HCT116 (cell line): ENCODE data around the gene TBC1D14. TPM values are rescaled to one million over a fixed set of nuclear protein-coding genes. Genes with fewer than 3 reads are reported as not detected.

Source experiments
- ATAC-seq: fragments of 200-7000 bp; cut with Tn5 transposase; 2 replicates; pipeline ENCODE4 v1.9.1; 2020; ENCODE audit warnings: mild to moderate bottlenecking, moderate library complexity
- BruUV-seq: library from RNA; stranded (reverse); fragments of 400-500 nt; replicated peaks from 2 replicates; lab custom pipeline; 2021; lab: Mats Ljungman, UMichigan
- CTCF ChIA-PET: fragments of 300-600 bp; sonication (Branson Sonifier 250); formaldehyde crosslinking; loops from one replicate; lab custom pipeline; 2021; ENCODE audit warnings: antibody characterized with exemption; lab: Charles Lee
- POLR2A ChIA-PET: fragments of 300-600, 350-600 bp; sonication (Branson Sonifier 250); formaldehyde crosslinking; loops from one replicate; lab custom pipeline; 2021; ENCODE audit warnings: antibody characterized with exemption; lab: Charles Lee
- RAD21 ChIA-PET, 2 experiments: fragments of 300-600 bp; sonication (Branson Sonifier 250); formaldehyde crosslinking; loops; one replicate each; lab custom pipeline; 2023; ENCODE audit warnings: low total read pairs in 2 of 2; ENCODE audit not compliant: uncharacterized antibody in 2 of 2, unreplicated experiment in 2 of 2, low non-redundant PET in 1 of 2; lab: Charles Lee
- DNase-seq: peaks from one replicate; pipeline ENCODE4 v3.0.0-alpha.2; 2010; ENCODE audit warnings: low read depth, low spot score
- H2AFZ ChIP-seq: fragments of 200-600 bp; shearing (Covaris generic), sonication (generic); 2 replicates; pipeline ENCODE4 v1.6.1; 2017; ENCODE audit warnings: low read depth, mixed run types, mixed read lengths, antibody characterized with exemption, low read length; ENCODE audit not compliant: poor library complexity, severe bottlenecking
- H3K27ac ChIP-seq: 2 replicates; pipeline ENCODE4 v1.5.1; 2012; ENCODE audit warnings: low read depth, low read length
- H3K27me3 ChIP-seq: fragments of 200-600 bp; sonication (generic); 2 replicates; pipeline ENCODE4 v1.6.1; 2016; ENCODE audit warnings: mixed run types, low read length, mixed read lengths; ENCODE audit not compliant: insufficient read depth
- H3K36me3 ChIP-seq, 2 experiments: fragments of 200-500 bp in 1 of 2; fragments of 200-600 bp in 1 of 2; sonication (Bioruptor generic) in 1 of 2; sonication (generic) in 1 of 2; 2 replicates each; pipeline versions ENCODE4 v1.5.1 to v1.6.1; 2014 to 2016; ENCODE audit warnings: low read length in 2 of 2, inconsistent platforms in 1 of 2, mixed read lengths in 1 of 2, mixed run types in 1 of 2; ENCODE audit not compliant: insufficient read depth in 2 of 2, control insufficient read depth in 1 of 2
- H3K4me1 ChIP-seq, 2 experiments: fragments of 200-600 bp in 1 of 2; sonication (generic) in 1 of 2; 2 replicates each; pipeline versions ENCODE4 v1.5.1 to v1.6.1; 2012 to 2017; ENCODE audit warnings: low read length in 2 of 2, inconsistent platforms in 1 of 2, mild to moderate bottlenecking in 1 of 2, mixed read lengths in 1 of 2, mixed run types in 1 of 2, moderate library complexity in 1 of 2; ENCODE audit not compliant: insufficient read depth in 2 of 2, control insufficient read depth in 1 of 2
- H3K4me2 ChIP-seq: fragments of 200-600 bp; sonication (generic); 2 replicates; pipeline ENCODE4 v1.6.1; 2017; ENCODE audit warnings: mixed run types, low read length, mixed read lengths
- H3K4me3 ChIP-seq, 2 experiments: fragments of 200-600 bp in 1 of 2; sonication (generic) in 1 of 2; replicated peaks in 1 of 2; 2 replicates each; pipeline ENCODE4 v1.5.1; 2011 to 2016; ENCODE audit warnings: low read length in 2 of 2, control low read depth in 1 of 2, low read depth in 1 of 2, mild to moderate bottlenecking in 1 of 2, mixed read lengths in 1 of 2, mixed run types in 1 of 2
- H3K79me2 ChIP-seq: fragments of 200-600 bp; sonication (generic); 2 replicates; pipeline ENCODE4 v1.6.1; 2017; ENCODE audit warnings: mild to moderate bottlenecking, mixed run types, low read length, moderate library complexity, mixed read lengths; ENCODE audit not compliant: insufficient read depth
- H3K9ac ChIP-seq: fragments of 200-600 bp; sonication (generic); 2 replicates; pipeline ENCODE4 v1.6.1; 2016; ENCODE audit warnings: low read length, mixed read lengths
- H3K9me2 ChIP-seq: fragments of 200-600 bp; sonication (generic), shearing (Covaris generic); 2 replicates; pipeline ENCODE4 v1.6.1; 2017; ENCODE audit warnings: mixed run types, mild to moderate bottlenecking, moderate library complexity; ENCODE audit not compliant: insufficient read depth
- H3K9me3 ChIP-seq, 2 experiments: fragments of 200-500 bp in 1 of 2; fragments of 200-600 bp in 1 of 2; sonication (Bioruptor generic) in 1 of 2; sonication (generic) in 1 of 2; 2 replicates each; pipeline ENCODE4 v1.6.1; 2014 to 2017; ENCODE audit warnings: low read length in 2 of 2, mixed read lengths in 2 of 2, inconsistent platforms in 1 of 2, low read depth in 1 of 2, mild to moderate bottlenecking in 1 of 2, mixed run types in 1 of 2, moderate library complexity in 1 of 2; ENCODE audit not compliant: control insufficient read depth in 1 of 2, insufficient read depth in 1 of 2
- H4K20me1 ChIP-seq: fragments of 200-600 bp; sonication (generic), shearing (Covaris generic); 2 replicates; pipeline ENCODE4 v1.6.1; 2017; ENCODE audit warnings: mixed run types, mild to moderate bottlenecking, moderate library complexity; ENCODE audit not compliant: insufficient read depth
- CBX3 ChIP-seq: IDR thresholded peaks from 2 replicates; pipeline ENCODE4 v1.6.1; 2012; ENCODE audit warnings: low read depth
- CEBPB ChIP-seq: IDR thresholded peaks from 2 replicates; pipeline ENCODE4 v1.6.1; 2012; ENCODE audit warnings: low read depth
- ELF1 ChIP-seq: IDR thresholded peaks from 2 replicates; pipeline ENCODE4 v1.6.1; 2012; ENCODE audit warnings: low read depth, borderline replicate concordance
- EZH2 ChIP-seq: fragments of 200-600 bp; sonication (generic); IDR thresholded peaks from 2 replicates; pipeline ENCODE4 v1.6.1; 2017; ENCODE audit warnings: antibody characterized with exemption, mixed run types
- FOSL1 ChIP-seq: IDR thresholded peaks from 2 replicates; pipeline ENCODE4 v1.6.1; 2012; ENCODE audit warnings: low read depth
- JUND ChIP-seq: IDR thresholded peaks from 2 replicates; pipeline ENCODE4 v1.6.1; 2012
- POLR2A ChIP-seq: IDR thresholded peaks from 2 replicates; pipeline ENCODE4 v1.7.0; 2011; ENCODE audit warnings: borderline replicate concordance; ENCODE audit not compliant: insufficient read depth, insufficient read length; ENCODE audit errors: extremely low read depth
- RAD21 ChIP-seq: IDR thresholded peaks from 2 replicates; pipeline ENCODE4 v1.6.1; 2012; ENCODE audit warnings: low read depth, mild to moderate bottlenecking
- SIN3A ChIP-seq: IDR thresholded peaks from 2 replicates; pipeline ENCODE4 v1.6.1; 2012; ENCODE audit warnings: low read depth
- SP1 ChIP-seq: IDR thresholded peaks from 2 replicates; pipeline ENCODE4 v1.6.1; 2012; ENCODE audit warnings: low read depth
- YY1 ChIP-seq: IDR thresholded peaks from 2 replicates; pipeline ENCODE4 v1.6.1; 2011; ENCODE audit warnings: low read length, low read depth, moderate library complexity, mild to moderate bottlenecking; ENCODE audit not compliant: insufficient replicate concordance; ENCODE audit errors: extremely low read depth
- ZFX ChIP-seq: fragments of 450-650 bp; IDR thresholded peaks from 2 replicates; pipeline ENCODE4 v1.6.1; 2017
- intact Hi-C: fragments of 100-400 bp; cut with micrococcal nuclease; formaldehyde crosslinking; loops from 2 replicates; pipeline ENCODE4 v1.10.0; 2022
- total RNA-seq: library from RNA; stranded (reverse); gene quantifications from one replicate; pipeline ENCODE4 v1.2.1, GENCODE V29; 2021; ENCODE audit not compliant: unreplicated experiment
- TF ChIP-seq, protein P1 (sequence below), 3 experiments: fragments of 200-600 bp in 1 of 3; sonication (generic) in 1 of 3; IDR thresholded peaks in 2 of 3; conservative IDR thresholded peaks in 1 of 3; 2 replicates each; pipeline ENCODE4 v1.5.1; 2012 to 2017; ENCODE audit warnings: low read depth in 2 of 3, low read length in 2 of 3, antibody characterized with exemption in 1 of 3, borderline replicate concordance in 1 of 3, control low read depth in 1 of 3, mild to moderate bottlenecking in 1 of 3, mixed read lengths in 1 of 3, mixed run types in 1 of 3, moderate library complexity in 1 of 3; ENCODE audit not compliant: insufficient read depth in 1 of 3
- TF ChIP-seq, protein P2 (sequence below): IDR thresholded peaks from 2 replicates; pipeline ENCODE4 v1.6.1; 2012; ENCODE audit warnings: low read depth

The TBC1D14 gene
- total RNA-seq, 1 experiment from 2014 or later = 62.9 TPM

DNA sequence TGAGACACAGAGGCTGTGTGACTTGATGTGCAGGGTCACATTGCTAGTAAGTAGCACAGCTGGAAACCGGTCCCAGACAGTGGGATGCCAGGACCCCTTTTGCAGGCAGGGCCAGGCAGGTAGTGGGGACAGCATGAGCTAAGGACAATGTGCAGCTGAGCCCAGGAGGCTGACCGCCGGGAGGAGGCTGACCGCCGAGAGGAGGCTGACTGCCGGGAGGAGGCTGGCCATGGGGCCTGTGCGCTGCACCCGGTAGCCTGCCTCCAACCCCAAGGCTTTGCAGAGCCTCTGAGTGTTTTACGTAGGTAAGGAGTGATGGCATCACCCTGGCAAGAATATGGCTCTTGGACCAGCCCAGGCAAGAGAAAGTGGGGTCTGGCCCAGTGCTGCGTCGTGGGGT lies 58.9 kb downstream of the TBC1D14 start:
- CTCF ChIA-PET = no interaction called here
- Histone ChIP-seq H3K79me2 (peaks cover 9% of the 10 kb centered on the region; the same call in 1 of the 2 replicates), H3K4me2 (no peak overlapping the region), H3K9me3 (no peaks in the 10 kb centered on the region), H3K4me1 (no peaks in the 10 kb centered on the region), H3K4me3 (no peak overlapping the region), H3K9ac (no peak overlapping the region), H3K9me2 (no peaks in the 10 kb centered on the region), H3K27ac (no peak overlapping the region), H3K36me3 (no peaks in the 10 kb centered on the region; a peak in 1 of 4 replicates), H4K20me1 (0 out of 2 replicates have a peak, but pooled peaks cover 3% of the 10 kb centered on the region), H3K27me3 (no peaks in the 10 kb centered on the region)
- ATAC-seq (no peak), DNase-seq (no peak)
- intact Hi-C loops = no loop called here
- RAD21 ChIA-PET = no interaction called here
- POLR2A ChIA-PET = no interaction called here
- BruUV-seq = no TSS peak
- TF ChIP-seq FOSL1 (no peak), POLR2A (no peak), CEBPB (no peak), SP1 (no peak), YY1 (no peak), ZFX (no peak), SIN3A (no peak), JUND (no peak)
- TF ChIP-seq, all 23 proteins: peak for 0
- no peak overlapping the region for H2AFZ ChIP-seq

DNA sequence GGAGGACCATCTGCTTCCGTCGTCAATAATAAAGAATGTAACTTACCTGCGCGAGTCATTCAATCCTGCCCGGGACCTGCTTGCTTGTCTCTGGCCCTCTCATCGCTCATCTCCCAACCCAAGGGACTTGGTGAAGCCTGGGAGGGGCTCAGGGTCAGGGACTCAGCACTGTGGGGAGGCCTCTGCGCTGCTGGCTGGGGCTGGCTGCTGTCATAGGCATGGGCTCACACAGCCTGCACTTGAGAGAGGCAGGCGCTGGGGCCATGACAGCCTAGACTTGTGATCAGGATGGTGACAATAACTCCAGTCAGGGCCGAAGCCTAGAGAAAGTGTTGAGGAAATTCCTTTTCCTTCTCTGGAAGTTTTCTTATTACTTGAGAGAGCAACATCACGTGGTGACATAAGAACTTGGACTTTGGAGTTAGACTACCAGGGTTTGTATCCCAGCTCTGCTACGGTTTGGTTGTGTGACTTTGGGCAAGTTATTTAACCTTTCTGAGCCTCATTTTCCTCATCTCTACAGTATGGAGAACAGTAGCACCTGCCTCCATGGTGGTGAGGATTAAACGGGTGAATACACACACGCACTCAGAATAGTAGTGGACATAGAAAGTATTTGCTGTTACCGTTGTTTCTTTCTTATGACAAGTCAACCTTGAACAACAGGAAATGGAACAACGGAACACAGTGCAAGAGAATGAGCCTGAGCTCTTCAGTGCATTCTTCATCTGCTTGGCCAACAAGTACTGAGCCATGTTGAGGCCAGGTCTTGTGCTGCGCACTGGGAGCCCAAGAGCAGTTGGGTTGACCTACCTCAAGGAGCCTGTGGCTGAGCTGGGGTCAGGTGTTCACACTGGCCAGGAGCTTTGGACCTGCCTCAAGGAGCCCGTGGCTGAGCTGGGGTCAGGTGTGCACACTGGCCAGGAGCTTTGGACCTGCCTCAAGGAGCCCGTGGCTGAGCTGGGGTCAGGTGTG lies 60.5 kb downstream of the TBC1D14 start:
- intact Hi-C loops = loop anchor here (10.0 kb wide), 1 partner anchor 245 kb away; no protein-coding TSS in a partner anchor
- Histone ChIP-seq H3K36me3 (no peaks in the 10 kb centered on the region; a peak in 1 of 4 replicates), H4K20me1 (0 out of 2 replicates have a peak, but pooled peaks cover 3% of the 10 kb centered on the region), H3K27me3 (no peaks in the 10 kb centered on the region), H3K4me3 (no peak overlapping the region), H3K9me3 (no peaks in the 10 kb centered on the region), H3K27ac (no peak overlapping the region), H3K4me2 (no peak overlapping the region), H2AFZ (no peak overlapping the region), H3K4me1 (peaks cover 3% of the 10 kb centered on the region in 2 experiments; a peak in 1 of 4 replicates), H3K9ac (no peak overlapping the region), H3K9me2 (no peaks in the 10 kb centered on the region)
- DNase-seq (no peak), ATAC-seq (no peak)
- ChIA-PET RAD21 (no interaction called here), POLR2A (no interaction called here), CTCF (no interaction called here)
- no TSS peak for BruUV-seq
- TF ChIP-seq ELF1 (no peak), CEBPB (no peak), ZFX (no peak), EZH2 (no peak), SP1 (no peak), CBX3 (no peak), RAD21 (no peak), POLR2A (no peak), SIN3A (no peak)
- TF ChIP-seq, protein P1, sequence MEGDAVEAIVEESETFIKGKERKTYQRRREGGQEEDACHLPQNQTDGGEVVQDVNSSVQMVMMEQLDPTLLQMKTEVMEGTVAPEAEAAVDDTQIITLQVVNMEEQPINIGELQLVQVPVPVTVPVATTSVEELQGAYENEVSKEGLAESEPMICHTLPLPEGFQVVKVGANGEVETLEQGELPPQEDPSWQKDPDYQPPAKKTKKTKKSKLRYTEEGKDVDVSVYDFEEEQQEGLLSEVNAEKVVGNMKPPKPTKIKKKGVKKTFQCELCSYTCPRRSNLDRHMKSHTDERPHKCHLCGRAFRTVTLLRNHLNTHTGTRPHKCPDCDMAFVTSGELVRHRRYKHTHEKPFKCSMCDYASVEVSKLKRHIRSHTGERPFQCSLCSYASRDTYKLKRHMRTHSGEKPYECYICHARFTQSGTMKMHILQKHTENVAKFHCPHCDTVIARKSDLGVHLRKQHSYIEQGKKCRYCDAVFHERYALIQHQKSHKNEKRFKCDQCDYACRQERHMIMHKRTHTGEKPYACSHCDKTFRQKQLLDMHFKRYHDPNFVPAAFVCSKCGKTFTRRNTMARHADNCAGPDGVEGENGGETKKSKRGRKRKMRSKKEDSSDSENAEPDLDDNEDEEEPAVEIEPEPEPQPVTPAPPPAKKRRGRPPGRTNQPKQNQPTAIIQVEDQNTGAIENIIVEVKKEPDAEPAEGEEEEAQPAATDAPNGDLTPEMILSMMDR (IDR thresholded peaks at IDR 0.05 in 2 of 3, conservative IDR thresholded peaks at IDR 0.05 in 1 of 3; ENCODE audit: borderline replicate concordance in 1 of 3, insufficient read depth in 1 of 3, low read depth in 2 of 3, low read length in 2 of 3) = no peak
- TF ChIP-seq, protein P2, sequence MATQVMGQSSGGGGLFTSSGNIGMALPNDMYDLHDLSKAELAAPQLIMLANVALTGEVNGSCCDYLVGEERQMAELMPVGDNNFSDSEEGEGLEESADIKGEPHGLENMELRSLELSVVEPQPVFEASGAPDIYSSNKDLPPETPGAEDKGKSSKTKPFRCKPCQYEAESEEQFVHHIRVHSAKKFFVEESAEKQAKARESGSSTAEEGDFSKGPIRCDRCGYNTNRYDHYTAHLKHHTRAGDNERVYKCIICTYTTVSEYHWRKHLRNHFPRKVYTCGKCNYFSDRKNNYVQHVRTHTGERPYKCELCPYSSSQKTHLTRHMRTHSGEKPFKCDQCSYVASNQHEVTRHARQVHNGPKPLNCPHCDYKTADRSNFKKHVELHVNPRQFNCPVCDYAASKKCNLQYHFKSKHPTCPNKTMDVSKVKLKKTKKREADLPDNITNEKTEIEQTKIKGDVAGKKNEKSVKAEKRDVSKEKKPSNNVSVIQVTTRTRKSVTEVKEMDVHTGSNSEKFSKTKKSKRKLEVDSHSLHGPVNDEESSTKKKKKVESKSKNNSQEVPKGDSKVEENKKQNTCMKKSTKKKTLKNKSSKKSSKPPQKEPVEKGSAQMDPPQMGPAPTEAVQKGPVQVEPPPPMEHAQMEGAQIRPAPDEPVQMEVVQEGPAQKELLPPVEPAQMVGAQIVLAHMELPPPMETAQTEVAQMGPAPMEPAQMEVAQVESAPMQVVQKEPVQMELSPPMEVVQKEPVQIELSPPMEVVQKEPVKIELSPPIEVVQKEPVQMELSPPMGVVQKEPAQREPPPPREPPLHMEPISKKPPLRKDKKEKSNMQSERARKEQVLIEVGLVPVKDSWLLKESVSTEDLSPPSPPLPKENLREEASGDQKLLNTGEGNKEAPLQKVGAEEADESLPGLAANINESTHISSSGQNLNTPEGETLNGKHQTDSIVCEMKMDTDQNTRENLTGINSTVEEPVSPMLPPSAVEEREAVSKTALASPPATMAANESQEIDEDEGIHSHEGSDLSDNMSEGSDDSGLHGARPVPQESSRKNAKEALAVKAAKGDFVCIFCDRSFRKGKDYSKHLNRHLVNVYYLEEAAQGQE = no peak
- TF ChIP-seq, all 23 proteins: peak for 0
- H3K79me2 ChIP-seq = peaks cover 5% of the 10 kb centered on the region; the same call in 1 of the 2 replicates
